Transverse colon (tissue), 4 donors: ENCODE measurements around the gene SOHLH2.

Experiments used
- CTCF ChIP-seq, 5 experiments: fragments of 200-600 bp in 3 of 5; fragments of 450-650 bp in 2 of 5; sonication (generic) in 3 of 5; IDR thresholded peaks; 1 replicate in 2 of 5; 2 replicates in 3 of 5; pipeline ENCODE4 v1.5.1; 2016 to 2017; ENCODE audit warnings: antibody characterized with exemption in 5 of 5, inconsistent platforms in 3 of 5, mild to moderate bottlenecking in 2 of 5, moderate library complexity in 1 of 5
- EP300 ChIP-seq: sonication (generic); formaldehyde crosslinking; IDR thresholded peaks from one replicate; pipeline ENCODE4 v1.6.1; 2017; ENCODE audit warnings: antibody characterized with exemption, low read depth
- POLR2A ChIP-seq: fragments of 450-650 bp; IDR thresholded peaks from one replicate; pipeline ENCODE4 v1.6.1; 2016; ENCODE audit warnings: antibody characterized with exemption, mild to moderate bottlenecking, moderate library complexity
- POLR2AphosphoS5 ChIP-seq, 3 donors: sonication (generic); formaldehyde crosslinking; IDR thresholded peaks; one replicate each; pipeline ENCODE4 v1.6.1; 2016; ENCODE audit warnings: antibody characterized with exemption in 3 of 3

- TF ChIP-seq CTCF (IDR thresholded peaks at IDR 0.05) (no peak), POLR2AphosphoS5 (IDR thresholded peaks at IDR 0.05) (no peak), POLR2A (no peak), EP300 (no peak)
Measured at GRCh38 chr13:36190771-36191170, 23.6 kb downstream of the SOHLH2 start.
